HG03439 (cell line): ENCODE data around the gene C1QL3.

Source experiments
- ATAC-seq: cut with Tn5 transposase; IDR thresholded peaks from one replicate; pipeline ENCODE4 v1.9.1; 2021; ENCODE audit warnings: mild to moderate bottlenecking, moderate library complexity; ENCODE audit not compliant: unreplicated experiment

Gene C1QL3

DNA sequence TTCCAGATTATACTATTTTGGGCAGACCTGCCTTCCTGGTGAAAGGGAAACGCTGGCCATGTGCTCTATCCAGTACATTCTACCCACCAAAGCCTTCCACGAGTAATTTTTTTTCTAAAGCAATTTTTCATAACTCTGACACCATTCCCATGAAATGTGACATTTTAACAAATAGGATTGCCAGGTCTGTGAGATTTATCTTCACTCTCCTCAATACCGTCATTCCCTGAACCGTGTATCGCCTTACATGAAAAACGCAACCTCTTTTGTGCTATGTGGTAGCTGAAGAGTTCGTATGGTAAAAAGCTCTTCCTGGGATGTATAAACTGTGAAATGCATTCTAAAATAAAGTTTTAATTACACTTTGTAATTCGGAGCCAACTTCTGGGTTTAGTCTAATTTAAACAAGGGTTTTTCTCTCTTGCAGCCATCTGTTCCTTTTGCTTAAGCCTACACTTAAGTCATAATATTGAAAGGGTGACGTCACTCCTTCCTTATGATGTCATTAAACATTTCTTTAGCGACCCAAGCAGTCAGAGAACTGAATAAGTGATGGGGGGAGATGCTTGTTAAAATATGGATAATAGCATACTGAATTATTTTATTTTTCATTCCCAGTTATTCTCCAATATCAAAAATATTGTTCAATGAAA, 27.7 kb downstream of the C1QL3 start:
- ATAC-seq, result no peak

- ATAC-seq, result no peak
These were observed 29.7 kb downstream of the C1QL3 start for GRCh38 chr10:16491933-16492332.

GRCh38 chr10:16490511-16490910, 31.2 kb downstream of the C1QL3 start:
- no peak for ATAC-seq

- ATAC-seq, result no peak
These were observed 38.3 kb downstream of the C1QL3 start for GRCh38 chr10:16483241-16483917.

DNA sequence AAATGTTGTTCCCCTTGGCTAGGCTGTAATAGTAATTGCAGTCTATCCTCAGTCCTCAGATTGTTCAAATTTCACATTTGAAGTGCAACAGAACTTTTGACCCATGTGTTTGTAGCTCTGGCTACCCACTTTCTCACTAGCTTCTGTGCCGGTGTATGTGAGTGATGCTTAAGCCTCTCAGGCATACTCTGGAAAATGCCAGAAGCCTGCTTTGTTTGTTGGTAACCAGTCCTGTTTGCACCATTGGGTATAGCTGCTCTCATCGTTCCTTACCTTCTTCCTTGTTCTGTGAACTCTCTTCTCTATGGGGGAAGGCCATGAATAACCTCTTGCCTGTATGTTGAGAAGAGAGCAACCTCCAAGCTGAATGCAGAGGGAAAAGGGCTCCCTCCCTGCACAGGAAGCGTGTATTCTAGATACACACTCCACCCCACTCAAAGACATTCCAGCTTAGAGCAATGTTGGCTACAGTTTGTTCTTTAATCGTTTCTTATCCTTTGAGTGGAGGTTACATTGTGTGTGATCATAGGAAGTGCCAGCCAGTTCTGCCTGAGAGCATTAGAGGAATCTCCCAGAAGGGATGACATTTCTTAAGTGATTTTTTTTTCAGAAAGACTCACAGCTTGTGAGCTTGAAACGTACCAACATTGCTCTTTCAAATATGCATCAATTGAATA, 40.5 kb downstream of the C1QL3 start:
- ATAC-seq, result no peak

GRCh38 chr10:16478801-16479200, 42.9 kb downstream of the C1QL3 start:
- ATAC-seq, result no peak

- no peak for ATAC-seq
These were observed 43.9 kb downstream of the C1QL3 start for GRCh38 chr10:16477757-16478156.

GRCh38 chr10:16472828-16473227, 48.9 kb downstream of the C1QL3 start:
- ATAC-seq, result no peak

DNA sequence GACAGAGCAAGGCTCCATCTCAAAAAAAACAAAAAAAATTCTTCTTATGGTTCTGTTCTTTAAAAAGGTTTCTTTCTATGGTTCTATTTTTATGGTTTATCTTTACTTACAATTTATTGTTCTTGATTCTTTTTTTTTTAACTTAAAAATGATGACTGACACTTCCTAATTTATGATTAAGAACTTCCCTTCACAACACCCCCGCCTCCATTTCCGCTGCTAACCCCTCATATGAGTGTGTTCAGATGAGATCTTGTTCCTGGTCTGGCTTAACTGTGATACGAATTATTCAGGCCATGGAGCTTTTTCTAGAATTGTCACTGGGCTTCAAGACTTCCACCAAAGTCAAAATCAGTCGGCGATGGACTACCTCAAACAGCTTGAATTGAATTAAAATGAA, 50.9 kb downstream of the C1QL3 start:
- no peak for ATAC-seq

- ATAC-seq, result no peak
These were observed 55.7 kb downstream of the C1QL3 start for GRCh38 chr10:16466001-16466400.
